HL-60/S4 treated with retinoic acid at 250 ng/mL for 4 days and 3 days (cell line): Measurements from ENCODE around the gene CPAMD8.
"Not testable (repeated sequence)": the region's sequence is repeated elsewhere in the genome, so short reads cannot be mapped to it uniquely, and the experiment has no call there.

ENCODE experiments used
- in situ Hi-C: fragments of 300-500 bp; cut with MboI; formaldehyde crosslinking; loops from 2 replicates; pipeline ENCODE4 v1.7.0; 2022; ENCODE audit warnings: low sequenced_read_pairs

The CPAMD8 gene

GRCh38 chr19:16878181-16878965, 148.2 kb downstream of the CPAMD8 start:
- in situ Hi-C loops: no loop called here

DNA sequence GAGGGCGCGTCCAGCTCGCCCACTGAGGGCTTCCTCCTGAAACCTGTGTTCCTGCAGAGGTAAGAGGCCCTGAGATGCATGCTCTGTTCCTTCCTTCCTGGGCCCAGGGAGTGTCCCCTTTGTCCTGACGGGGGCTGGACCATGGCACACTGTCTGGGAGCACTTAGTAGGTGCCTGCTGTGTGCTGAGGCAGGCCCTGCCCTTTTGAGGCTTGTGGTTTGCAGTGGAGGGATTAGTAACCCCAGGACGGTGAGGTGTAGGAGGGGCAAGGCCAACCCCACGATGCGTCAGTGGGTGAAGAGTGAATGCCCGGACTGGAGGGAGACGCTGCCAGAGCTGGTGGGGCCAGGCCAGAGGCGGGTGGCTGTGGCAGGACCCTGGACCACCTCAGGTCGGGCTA, 149.0 kb downstream of the CPAMD8 start:
- in situ Hi-C loops: no loop called here

DNA sequence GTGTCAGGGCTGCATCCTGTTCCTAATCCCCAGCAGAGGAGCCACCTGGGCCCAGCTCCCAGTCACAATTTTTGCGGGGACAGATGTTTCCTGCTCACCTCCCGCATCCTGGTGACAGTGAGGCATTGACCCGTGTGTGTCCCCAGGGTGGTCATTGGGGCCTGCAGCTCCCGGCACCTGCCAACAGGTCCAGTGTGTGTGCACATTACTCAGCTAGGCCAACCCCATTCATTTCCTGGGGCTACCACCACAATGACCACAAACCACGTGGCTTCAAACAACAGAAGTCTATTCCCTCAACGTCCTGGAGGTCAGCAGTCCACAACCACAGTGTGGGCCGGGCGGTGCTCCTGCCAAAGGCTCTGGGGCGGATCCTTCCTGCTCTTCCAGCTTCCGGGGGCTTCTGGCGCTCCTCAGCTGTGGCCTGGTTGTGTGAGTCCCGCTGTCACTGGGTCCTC, 149.7 kb downstream of the CPAMD8 start:
- in situ Hi-C loops: no loop called here

GRCh38 chr19:16875584-16876555, 150.7 kb downstream of the CPAMD8 start:
- in situ Hi-C loops: no loop called here

- in situ Hi-C loops: not testable (repeated sequence)
Observed at GRCh38 chr19:16874978-16875299, 151.7 kb downstream of the CPAMD8 start.

DNA sequence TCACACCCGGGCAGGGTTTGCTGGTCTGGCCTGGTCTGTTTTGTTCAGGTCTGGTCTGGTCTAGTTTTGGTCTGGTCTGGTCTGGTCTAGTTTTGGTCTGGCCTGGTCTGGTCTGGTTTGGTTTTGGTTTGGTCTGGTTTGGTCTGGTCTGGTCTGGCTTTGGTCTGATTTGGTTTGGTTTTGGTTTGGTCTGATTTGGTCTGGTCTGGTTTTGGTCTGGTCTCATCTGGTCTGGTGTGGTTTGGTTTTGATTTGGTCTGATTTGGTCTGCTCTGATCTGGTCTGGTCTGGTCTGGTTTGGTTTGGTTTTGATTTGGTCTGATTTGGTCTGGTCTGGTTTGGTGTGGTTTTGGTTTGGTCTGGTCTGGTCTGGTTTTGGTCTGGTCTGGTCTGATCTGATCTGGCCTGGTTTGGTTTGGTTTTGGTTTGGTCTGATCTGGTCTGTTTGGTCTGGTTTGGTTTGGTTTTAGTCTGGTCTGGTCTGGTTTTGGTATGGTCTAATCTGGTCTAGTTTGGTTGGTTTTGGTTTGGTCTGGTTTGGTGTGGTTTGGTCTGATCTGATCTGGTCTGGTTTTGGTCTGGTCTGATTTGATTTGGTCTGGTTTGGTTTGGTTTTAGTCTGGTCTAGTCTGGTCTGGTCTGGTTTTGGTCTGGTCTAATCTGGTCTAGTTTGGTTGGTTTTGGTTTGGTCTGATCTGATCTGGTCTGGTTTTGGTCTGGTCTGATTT, 152.2 kb downstream of the CPAMD8 start:
- in situ Hi-C loops: no loop called here

DNA sequence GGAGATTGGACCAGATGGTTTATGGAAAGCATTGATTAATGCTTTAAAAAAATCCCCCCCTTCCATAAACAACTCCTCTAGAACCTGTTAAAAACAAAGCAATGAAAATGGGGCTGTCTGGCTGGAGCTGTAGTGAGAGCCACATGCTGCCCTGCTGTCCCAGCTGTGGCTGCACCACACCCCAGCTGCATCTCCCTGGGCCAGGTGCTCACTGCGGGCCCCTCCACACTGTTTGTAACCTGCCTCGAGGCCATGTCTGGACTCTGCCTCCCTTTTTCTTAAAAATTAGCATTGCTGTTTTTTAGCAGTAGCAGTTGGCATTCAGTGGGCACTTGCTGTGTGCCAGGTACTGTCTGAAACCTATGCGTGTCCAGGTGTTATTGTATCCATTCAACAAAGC, 153.0 kb downstream of the CPAMD8 start:
- in situ Hi-C loops: no loop called here

DNA sequence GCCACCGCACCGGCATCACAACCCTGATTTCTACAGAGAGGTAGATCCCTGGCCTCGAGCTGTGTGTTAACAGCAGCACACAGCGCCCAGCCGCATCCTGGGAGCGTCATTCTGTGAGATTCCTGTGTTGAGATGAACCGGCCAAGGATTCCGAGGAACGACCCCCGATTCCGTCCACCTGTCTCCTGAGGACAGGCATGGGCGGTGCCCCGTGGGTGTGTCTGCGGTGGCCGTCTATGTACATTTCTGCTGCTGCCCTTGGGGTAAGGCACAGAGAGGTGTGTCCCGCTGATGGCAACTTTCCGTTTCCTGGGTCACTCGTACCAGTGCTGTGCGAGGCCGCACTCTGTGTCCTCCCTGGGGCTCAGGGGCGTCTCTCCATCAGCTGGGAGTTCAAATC, 153.9 kb downstream of the CPAMD8 start:
- in situ Hi-C loops: no loop called here

DNA sequence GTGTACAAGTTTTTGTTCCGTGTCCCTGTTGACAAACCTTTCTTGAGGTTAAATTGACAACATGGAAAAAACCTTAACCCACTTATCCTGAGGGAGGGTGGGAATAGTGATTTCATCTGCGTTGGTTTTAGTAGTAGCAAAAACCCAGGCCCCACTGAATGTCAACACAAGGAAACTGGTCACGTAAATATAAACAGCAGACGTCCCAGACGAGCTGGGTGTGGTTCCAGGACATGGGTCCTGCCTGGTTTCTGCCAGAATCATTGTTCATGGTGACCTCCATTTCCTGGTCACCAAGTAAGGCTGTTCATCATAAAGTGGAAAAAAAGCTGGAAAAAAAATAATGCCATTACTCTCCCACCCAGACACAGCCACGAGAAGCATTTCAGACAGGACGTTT, 154.7 kb downstream of the CPAMD8 start:
- in situ Hi-C loops: no loop called here

DNA sequence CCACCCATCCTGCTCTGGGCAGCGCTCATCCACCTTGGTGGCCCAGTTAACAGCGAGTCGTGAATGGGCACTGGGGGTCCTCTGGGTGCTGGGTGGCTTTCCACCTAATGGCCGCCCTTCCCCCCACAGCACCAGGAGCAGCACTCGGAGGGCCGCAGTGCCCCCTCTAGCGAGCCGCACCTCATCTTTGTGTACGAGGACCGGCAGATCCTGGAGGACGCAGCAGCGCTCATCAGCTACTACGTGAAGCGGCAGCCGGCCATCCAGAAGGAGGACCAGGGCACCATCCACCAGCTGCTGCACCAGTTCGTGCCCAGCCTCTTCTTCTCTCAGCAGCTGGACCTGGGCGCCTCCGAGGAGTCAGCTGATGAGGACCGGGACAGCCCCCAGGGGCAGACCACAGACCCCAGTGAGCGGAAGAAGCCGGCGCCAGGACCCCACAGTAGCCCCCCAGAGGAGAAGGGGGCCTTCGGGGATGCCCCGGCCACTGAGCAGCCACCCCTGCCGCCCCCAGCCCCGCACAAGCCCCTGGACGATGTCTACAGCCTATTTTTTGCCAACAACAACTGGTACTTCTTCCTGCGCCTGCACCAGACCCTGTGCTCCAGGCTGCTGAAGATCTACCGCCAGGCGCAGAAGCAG, 157.2 kb downstream of the CPAMD8 start:
- in situ Hi-C loops: no loop called here

DNA sequence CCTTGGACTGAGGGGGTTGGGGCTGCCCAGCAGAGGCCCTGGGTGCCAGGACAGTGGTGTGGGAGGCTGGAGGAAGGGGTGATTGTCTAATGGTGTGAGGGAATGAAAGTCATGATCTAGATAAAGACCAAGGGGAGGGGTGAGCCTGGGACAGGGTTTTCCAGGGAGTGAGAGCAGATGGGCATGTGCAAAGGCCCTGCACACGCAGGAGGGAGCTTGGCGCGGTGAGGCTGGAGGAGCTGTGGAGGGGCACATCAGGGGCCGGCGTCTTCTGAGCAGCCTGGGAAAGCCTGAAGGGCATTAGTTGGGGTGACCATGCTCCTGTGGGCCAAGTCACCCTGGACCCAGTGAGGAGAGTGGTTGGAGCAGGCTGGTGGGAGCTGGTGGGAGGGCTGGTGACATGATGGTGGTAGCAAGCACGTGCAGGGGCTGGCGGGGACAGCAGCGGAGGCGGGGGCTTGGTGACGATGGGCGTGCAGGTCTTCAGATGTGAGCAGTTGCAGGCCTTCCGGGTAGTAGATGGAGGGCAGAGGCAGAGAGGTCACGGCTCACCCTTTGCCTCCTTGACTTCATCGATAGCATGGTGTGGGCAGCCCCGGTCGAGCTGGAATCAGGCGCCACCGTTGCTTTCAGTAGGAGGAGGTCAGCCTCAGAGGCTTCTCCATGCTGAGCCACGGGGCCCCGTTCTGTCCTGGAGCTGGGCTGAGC, 158.0 kb downstream of the CPAMD8 start:
- in situ Hi-C loops: no loop called here

DNA sequence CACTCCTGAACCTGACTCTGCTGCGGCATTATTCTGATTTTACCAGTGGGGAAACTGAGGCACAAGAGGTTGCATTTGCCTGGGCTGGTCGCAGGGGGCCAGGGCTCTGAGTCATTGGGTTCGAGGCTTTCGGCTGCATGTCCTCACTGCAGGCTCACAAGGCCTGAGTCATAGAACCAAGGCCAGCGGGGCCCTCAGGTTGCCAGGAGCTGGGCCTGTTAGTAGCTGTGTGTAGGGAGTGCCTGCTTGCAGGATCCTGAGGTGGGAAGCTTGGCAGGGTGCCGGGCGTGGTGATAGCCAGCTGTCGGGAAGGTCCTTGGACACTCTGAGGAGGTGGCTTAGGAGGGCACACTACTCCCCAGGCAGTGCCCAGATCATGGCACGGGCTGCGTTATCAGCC, 159.4 kb downstream of the CPAMD8 start:
- in situ Hi-C loops: no loop called here

- in situ Hi-C loops: no loop called here
Observed at GRCh38 chr19:16862826-16863415, 163.7 kb downstream of the CPAMD8 start.

DNA sequence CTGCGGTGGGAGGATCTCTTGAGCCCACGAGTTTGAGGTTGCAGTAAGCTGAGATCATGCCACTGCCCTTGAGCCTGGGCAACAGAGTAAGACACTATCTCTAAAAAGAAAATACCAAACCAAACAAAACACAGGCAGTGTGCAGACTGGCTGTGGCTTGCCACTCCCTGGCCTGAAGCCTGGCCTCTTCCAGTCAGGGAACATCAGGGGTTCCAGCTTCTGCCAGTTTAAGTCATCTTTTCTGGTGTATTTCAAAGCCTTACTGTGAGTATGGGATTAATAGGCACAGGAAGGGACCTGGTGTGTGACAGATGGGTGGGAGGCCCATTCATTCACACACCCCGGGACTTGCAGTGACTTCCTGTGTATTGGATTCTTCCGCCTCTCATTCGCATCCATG, 164.8 kb downstream of the CPAMD8 start:
- in situ Hi-C loops: no loop called here

DNA sequence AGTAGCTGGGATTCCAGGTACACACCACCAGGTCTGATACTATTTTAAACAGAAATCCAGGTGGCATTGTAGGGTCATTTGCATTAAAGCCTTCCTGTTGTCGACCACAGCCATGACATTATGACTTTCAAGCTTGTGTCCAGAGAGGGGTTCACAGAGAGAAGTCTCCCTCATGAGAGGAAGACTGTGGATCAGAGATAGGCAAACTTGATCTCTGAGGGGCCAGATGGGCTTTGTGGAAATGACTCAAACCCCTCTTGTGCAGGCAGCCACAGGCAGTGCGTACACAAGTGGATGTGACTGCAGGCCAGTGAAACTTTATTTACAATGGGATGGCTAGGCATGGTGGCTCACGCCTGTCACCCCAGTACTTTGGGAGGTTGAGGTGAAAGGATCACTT, 165.6 kb downstream of the CPAMD8 start:
- in situ Hi-C loops: no loop called here

- in situ Hi-C loops: no loop called here
Observed at GRCh38 chr19:16860118-16860517, 166.5 kb downstream of the CPAMD8 start.

DNA sequence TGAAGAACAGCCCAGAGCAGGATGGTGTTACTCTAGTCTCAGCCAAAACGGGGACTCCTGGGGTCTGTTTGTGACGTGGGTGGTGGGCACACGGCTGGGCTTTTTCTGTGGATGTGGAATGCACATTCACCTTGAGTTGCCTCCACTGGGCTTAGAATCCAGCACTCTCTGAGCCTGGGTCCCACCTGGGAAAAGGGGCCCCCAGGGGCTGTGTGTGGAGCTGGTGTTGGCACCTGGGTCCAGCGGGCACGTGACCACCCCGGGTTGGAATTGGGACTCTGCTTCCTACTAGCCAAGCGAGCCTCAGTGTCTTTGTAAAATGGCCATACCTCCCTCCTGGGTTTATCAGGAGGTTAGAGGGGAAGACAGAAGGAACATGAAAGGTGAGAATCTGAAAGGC, 167.0 kb downstream of the CPAMD8 start:
- in situ Hi-C loops: no loop called here

GRCh38 chr19:16856091-16856490, 170.5 kb downstream of the CPAMD8 start:
- in situ Hi-C loops: no loop called here

DNA sequence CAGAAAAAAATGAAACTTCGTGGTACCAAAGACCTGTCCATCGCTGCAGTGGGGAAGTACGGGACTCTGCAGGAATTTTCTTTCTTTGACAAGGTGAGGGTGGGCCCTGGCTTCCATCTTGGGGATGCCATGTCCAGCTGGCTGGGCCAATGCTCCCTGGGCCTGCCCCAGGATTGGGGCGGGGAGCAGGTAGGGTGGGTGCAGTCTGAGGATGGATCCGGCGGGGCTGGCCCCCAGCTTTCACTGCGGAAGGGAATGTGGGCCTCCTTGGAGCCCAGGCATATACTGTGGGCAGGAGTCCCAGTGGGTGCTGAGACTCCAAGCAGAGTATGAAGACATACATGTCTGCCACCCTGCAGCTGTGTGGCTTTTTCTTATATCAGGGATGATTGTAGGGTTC, 173.5 kb downstream of the CPAMD8 start:
- in situ Hi-C loops: no loop called here
